ES-I3 (cell line): Measurements from ENCODE around the gene IRF8.

Source experiments
- H3K36me3 ChIP-seq: 2 replicates; pipeline ENCODE4 v1.6.1; 2013; ENCODE audit warnings: mild to moderate bottlenecking, low read length, control low read depth, moderate library complexity; ENCODE audit not compliant: insufficient read depth
- H3K4me1 ChIP-seq: 2 replicates; pipeline ENCODE4 v1.6.1; 2013; ENCODE audit warnings: mild to moderate bottlenecking, control low read depth, low read length; ENCODE audit not compliant: insufficient read depth
- H3K9ac ChIP-seq: 2 replicates; pipeline ENCODE4 v1.6.1; 2013; ENCODE audit warnings: low read depth, mild to moderate bottlenecking, low read length, moderate library complexity
- H3K9me3 ChIP-seq: 2 replicates; pipeline ENCODE4 v1.6.1; 2013; ENCODE audit warnings: mild to moderate bottlenecking, low read length, moderate library complexity; ENCODE audit not compliant: control insufficient read depth, insufficient read depth

Gene IRF8

DNA sequence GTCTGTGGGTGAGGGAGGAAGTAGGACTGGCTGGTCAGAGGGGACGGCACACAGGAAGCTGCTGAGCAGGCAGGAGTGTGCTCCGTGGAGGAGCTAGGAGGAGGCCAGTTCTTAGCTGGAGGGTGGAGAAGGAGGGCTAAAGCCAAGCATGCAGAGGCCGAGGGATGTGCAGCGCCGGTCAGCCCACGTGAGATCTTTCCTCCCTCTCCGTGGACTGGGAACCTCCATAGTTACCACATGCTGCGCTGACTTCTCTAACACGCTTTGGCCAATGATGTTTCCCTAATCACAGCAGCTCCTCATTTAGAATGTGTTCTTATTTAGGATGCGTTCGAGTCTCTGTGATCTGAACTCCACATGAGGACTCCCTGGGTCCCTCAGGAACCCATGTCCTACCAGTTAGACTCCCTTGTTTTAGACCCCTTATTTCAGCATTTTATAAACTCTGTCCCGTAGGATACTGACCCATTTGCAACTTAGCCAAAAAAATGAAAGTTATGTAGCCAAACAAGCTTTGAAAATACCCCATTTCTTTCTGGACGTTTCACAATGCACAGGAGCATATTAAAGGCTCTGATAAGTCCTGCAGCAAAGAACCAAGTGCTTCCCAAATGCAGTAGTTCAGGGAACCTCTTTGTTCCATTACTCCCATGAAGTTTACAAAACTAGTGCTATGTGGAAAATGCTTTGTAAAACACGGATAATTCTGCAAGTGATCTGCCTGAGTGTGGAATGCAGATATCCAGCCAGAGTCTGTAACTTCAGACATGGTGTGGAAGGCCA is 51.4 kb downstream of the IRF8 start:
- H3K36me3 ChIP-seq = no peaks in the 10 kb centered on the region
- no peaks in the 10 kb centered on the region for H3K9me3 ChIP-seq
- H3K4me1 ChIP-seq = no peaks in the 10 kb centered on the region
- no peak overlapping the region for H3K9ac ChIP-seq

DNA sequence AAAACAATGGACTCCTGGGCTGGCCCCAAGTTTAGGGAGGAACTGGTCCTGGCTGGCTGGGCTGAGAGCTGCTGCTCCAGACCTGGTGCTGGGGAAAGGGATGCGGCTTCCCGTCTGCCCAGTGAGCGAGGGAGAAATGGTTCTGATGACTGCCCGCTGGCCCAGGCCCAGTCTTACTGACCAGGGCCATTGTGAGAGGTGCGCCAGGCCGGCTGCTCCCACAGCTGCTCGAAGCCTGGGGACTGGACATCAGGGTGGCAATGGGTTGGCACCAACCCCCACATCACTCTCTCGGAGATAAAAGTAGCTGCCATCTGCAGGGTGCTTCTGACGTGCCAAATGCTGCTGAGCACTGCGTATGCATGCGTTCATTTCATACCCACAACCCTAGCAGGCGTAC is 53.2 kb downstream of the IRF8 start:
- H3K9me3 ChIP-seq = no peaks in the 10 kb centered on the region
- H3K36me3 ChIP-seq = no peaks in the 10 kb centered on the region
- H3K9ac ChIP-seq = no peak overlapping the region
- no peaks in the 10 kb centered on the region for H3K4me1 ChIP-seq

DNA sequence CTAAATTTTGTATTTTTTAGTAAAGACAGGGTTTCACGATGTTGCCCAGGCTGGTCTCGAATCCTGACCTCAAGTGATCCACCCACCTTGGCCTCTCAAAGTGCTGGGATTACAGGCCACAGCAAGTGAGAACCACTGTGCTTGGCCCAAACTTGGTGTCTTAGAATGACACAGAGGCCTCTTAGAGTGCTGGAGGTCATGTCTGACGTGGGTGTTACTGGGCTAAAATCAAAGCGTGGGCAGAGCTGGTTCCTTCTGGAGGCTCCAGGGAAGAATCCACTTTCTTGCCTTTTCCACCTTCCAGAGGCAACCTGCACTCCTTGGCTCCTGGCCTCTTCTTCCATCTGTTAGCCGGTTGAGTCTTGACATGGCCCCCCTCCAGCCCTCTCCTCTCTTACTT is 53.8 kb downstream of the IRF8 start:
- Histone ChIP-seq H3K4me1 (no peaks in the 10 kb centered on the region), H3K36me3 (no peaks in the 10 kb centered on the region)

DNA sequence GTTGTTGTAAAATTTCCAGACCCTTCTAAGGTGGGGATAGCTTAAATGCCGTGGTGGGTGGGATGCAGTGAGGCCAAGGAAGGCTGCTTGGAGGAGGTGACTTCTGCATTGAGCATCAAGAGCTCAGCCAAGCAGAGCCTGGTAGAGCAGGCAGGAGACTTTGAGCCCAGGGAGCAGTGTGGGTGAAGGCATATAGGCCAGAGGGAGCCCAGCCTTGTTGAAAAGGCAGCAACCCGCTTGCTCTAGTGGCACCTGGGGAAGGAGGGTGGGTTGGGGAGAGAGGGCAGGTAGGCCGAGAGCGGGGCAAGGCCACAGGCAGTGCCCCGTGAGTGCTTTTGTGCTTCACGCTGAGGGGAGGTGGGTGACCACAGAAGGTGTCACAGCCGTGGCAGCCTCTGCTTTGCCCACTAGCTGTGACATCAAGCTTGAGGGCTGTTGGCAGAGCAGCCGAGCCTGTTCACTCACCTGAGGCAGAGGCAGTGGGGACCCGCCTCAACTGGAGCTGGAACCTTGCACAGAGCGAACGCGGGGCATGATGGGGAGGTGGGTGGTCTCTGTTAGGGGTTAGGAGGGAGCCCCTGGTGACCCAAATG is 56.1 kb downstream of the IRF8 start:
- Histone ChIP-seq H3K9me3 (no peaks in the 10 kb centered on the region), H3K9ac (no peak overlapping the region), H3K4me1 (no peaks in the 10 kb centered on the region), H3K36me3 (no peaks in the 10 kb centered on the region)

More for the DNA sequence above, 53.8 kb downstream of the IRF8 start:
- no peaks in the 10 kb centered on the region for H3K9me3 ChIP-seq
- no peak overlapping the region for H3K9ac ChIP-seq

DNA sequence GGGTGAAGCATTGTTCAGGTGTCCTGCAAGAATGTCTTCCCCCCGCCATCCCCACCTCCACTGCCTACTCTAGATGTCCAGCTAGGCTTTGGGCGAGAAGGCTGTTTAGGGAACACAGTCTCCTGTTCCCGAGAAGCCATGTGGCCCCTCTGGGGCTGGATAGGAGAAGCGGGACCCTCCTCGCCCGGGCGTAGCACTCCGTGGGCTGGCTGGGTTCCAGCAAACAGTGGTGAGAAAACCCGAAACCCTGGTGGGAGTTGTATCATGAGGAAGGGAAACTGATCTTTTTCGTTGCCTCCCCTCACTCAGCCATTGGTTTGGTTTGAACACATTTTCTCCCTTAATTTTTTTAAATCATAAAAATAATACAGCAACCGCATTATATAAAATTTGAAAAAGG is 56.6 kb downstream of the IRF8 start:
- Histone ChIP-seq H3K9ac (no peak overlapping the region), H3K4me1 (no peaks in the 10 kb centered on the region), H3K9me3 (no peaks in the 10 kb centered on the region), H3K36me3 (no peaks in the 10 kb centered on the region)

DNA sequence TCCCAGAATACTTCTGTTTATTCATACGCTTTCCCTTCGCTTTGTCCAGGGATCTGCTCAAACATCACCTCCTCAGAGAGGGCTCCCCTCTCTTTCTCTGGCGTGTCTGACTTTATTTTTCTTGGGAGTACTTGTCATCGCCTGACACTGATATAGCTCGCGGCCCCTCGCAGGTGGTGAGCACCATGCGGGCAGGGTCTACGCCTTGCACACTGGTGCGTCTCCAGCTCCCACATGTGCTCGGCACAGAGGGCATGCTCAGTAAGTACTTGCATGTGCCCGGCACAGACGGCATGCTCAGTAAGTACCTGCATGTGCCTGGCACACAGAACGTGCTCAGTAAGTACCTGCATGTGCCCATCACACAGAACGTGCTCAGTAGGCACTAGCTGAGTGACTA is 57.5 kb downstream of the IRF8 start:
- no peak overlapping the region for H3K9ac ChIP-seq
- no peaks in the 10 kb centered on the region for H3K4me1 ChIP-seq

DNA sequence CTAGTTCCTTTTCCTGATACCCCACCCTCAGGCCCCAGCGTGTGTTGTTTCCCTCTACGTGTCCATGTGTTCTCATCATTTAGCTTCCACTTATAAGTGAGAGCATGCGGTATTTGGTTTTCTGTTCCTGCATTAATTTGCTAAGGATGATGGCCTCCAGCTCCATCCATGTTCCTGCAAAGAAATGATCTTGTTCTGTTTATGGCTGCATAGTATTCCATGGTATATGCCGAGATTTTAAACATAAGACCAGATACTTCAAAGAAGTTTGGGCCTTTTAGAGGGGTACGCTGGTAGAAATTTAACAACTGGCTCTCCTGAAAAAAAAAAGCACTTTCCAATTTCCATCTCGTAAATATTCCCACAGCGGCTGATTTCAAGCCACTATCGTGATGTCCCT is 59.8 kb downstream of the IRF8 start:
- Histone ChIP-seq H3K4me1 (no peaks in the 10 kb centered on the region), H3K9ac (no peak overlapping the region), H3K36me3 (no peaks in the 10 kb centered on the region), H3K9me3 (no peaks in the 10 kb centered on the region)

More for the DNA sequence above, 57.5 kb downstream of the IRF8 start:
- Histone ChIP-seq H3K36me3 (no peaks in the 10 kb centered on the region), H3K9me3 (no peaks in the 10 kb centered on the region)

DNA sequence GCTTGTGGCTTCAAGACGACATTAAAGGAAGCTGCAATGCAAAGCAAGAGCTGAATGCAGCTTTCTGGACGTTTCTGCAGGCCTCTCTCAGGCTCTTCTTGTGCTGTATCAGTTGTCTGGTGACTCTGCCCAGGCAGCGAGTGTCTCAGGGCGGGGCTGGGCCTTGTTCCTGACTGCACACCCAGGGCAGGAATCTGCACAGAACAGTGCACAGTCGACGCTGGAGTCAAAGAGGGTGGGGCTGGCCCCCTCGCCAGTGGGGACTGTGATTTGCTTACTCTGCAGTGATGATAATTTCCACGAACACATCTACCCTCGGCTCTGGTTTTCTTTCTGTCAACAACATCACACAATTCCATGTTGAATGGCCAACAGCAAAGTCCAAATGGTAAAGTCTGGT is 60.7 kb downstream of the IRF8 start:
- Histone ChIP-seq H3K4me1 (no peaks in the 10 kb centered on the region), H3K9ac (no peak overlapping the region), H3K9me3 (no peaks in the 10 kb centered on the region), H3K36me3 (no peaks in the 10 kb centered on the region)

DNA sequence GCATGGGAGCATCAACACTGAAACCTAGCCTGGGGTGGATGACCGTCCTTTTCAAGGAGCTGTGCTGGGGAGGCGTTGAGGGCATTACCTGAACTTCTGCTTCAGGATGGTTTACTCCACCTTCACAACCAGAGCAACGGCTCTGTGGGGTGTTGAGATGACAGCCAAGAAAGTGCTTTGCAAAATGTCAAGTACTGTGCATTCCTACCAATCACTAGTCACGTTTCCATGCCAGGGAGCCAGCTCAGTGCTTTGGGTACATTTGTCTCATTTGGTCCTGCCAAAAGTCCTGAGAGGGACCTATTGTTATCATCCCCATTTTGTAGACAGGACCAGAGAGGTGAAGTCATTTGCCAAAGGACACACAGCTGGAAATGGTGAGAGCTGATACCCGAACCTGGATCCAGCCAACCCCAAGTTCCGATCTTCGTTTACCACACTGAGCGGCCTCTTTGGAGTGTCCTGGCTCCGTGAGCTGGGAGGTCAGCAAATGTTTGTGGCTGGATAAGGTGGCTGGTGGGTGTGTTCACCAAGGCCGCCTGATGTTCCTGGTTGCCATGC is 61.6 kb downstream of the IRF8 start:
- no peak overlapping the region for H3K9ac ChIP-seq
- no peaks in the 10 kb centered on the region for H3K9me3 ChIP-seq
- H3K4me1 ChIP-seq = no peaks in the 10 kb centered on the region
- H3K36me3 ChIP-seq = no peaks in the 10 kb centered on the region

DNA sequence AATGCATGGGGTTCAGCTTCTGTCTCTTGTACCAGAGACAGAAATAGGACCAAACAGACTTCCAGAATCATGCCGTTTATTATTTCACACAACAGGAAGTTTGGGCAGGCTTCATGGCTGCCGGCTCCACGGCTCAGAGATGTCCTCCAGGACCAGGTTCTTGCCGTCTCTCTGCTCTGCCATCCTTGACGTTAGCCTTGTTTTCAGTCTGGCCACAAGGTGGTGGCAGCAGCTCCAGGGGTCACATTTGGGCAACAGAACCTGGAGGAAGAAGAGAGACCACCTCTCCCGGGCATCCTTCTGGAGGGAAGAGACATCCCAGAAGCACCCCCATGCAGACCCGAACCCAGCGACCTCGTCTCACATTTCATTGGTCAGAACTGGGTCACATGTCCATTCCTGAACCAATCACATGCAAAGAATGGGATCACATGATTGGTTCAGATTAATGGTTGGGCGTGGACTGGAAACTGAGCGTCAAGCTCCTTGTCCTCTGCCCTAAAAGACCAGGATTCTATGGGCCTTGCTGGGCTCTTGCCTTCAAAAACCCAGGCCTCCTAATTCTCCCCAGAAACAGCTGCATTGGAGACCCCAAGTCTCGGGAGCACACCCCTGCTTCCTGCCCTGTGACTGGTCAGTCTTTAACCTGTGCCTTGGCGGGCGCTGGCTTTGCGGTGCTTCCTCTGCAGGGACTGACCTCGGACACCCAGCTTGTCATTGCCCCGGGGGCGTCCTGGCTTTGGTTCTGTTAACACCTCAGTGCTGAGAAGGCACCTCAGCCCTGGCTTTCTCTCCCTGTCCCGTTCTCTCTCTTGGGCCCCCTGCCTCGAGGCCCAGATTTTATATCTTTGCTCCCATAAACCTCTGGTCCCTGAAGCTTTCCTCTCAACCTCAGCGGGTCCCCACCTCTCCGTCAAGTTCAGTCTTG is 63.3 kb downstream of the IRF8 start:
- no peaks in the 10 kb centered on the region for H3K9me3 ChIP-seq
- no peak overlapping the region for H3K9ac ChIP-seq
- no peaks in the 10 kb centered on the region for H3K36me3 ChIP-seq
- H3K4me1 ChIP-seq = no peaks in the 10 kb centered on the region

DNA sequence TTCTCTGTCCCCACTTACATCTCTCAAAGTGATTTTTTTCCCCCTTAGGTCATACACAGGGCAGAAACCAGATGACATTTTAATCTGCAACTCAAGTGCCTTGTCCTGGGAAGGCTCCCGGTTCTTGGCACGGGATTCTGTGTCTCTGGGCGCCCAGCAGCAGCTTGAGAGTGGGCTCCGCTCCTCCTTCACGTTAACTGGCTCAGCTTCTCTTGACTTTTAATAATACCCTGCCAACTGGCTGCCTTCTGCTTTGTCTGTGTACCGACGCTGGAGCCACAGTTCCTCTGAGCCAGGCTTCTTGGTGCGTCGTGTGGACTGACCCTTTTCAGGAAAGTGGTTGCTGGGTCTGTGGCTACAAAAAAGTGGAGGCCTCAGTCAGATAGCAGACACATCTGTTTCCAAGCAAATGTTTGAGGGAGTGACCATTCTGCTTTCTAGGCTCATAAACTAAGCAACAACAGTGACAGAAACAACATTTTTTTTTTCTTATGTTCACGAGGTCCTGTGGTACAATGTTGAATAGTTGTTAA is 64.9 kb downstream of the IRF8 start:
- Histone ChIP-seq H3K4me1 (no peaks in the 10 kb centered on the region), H3K9ac (no peak overlapping the region), H3K9me3 (no peaks in the 10 kb centered on the region), H3K36me3 (no peaks in the 10 kb centered on the region)

DNA sequence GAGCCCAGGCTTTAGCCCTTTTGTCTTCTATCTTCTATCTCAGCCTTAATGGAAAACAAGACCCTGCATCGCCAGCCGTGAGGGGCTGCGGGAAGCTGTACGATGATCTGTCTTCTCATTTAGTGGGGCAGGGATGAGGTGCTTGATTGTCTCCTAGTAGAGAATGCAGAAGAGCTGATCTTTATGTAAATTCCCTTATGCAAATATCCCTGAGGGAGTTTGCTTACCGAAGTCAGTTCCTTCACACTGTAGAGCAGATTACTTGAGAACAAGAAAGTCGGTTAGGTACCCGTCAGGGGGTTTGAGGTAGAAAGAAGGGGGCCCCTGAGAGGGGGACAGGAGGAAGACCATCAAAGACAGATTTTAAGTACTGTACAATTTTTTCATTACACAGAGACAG is 66.2 kb downstream of the IRF8 start:
- no peaks in the 10 kb centered on the region for H3K9me3 ChIP-seq
- H3K36me3 ChIP-seq = no peaks in the 10 kb centered on the region
- H3K9ac ChIP-seq = no peak overlapping the region
- peaks cover 7% of the 10 kb centered on the region; the same call in 1 of the 2 replicates for H3K4me1 ChIP-seq

DNA sequence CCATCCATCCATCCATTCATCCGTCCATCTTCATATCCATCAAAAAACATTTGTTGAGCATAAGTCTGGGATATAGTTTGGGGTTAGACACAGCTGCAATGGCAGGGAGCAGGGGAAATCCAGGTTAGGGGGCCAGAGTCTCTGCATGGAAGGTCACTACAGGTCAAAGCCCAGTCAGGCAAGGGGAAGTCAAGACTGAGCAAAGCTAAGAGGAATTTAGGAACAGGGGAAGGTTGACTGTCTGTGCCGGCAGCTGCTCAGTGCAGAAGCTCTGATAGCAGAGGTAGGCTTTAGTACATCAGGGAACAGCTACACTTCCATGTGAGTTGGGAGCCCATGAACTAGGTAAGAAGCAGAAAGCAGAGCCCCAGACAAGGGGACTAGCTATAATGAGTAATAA is 68.1 kb downstream of the IRF8 start:
- H3K36me3 ChIP-seq = no peaks in the 10 kb centered on the region
- no peak overlapping the region for H3K9ac ChIP-seq
- H3K4me1 ChIP-seq = peaks cover 7% of the 10 kb centered on the region; the same call in 1 of the 2 replicates
- H3K9me3 ChIP-seq = no peaks in the 10 kb centered on the region
